Measurements from ENCODE around the gene CGRRF1.

GRCh38 chr14:54535126-54535525 lies 25.4 kb downstream of the CGRRF1 start:
- TF ChIP-seq CTCF (IDR thresholded peaks at IDR 0.05; ENCODE audit: insufficient read depth, low read depth, low read length) (no peak), EZH2 (IDR thresholded peaks at IDR 0.05; ENCODE audit: insufficient read depth, low read length) (no peak)

Measured in astrocyte (in vitro differentiated cells and primary cell).